Caco-2 (cell line): ENCODE results near the gene DGKA. TPM values are rescaled to one million over a fixed set of nuclear protein-coding genes. Genes with fewer than 3 reads are reported as not detected.
"Not testable (repeated sequence)": the region's sequence is repeated elsewhere in the genome, so short reads cannot be mapped to it uniquely, and the experiment has no call there.

Experiments
- BruUV-seq: library from RNA; stranded (reverse); fragments of 400-500 nt; replicated peaks from 2 replicates; lab custom pipeline; 2021; lab: Mats Ljungman, UMichigan
- CTCF ChIA-PET: fragments of 300-600 bp; sonication (Branson Sonifier 250); formaldehyde crosslinking; loops from one replicate; lab custom pipeline; 2022; ENCODE audit warnings: antibody characterized with exemption; lab: Charles Lee
- POLR2A ChIA-PET: fragments of 300-600 bp; sonication (Branson Sonifier 250); formaldehyde crosslinking; loops from one replicate; lab custom pipeline; 2022; ENCODE audit warnings: antibody characterized with exemption; lab: Charles Lee
- DNase-seq, 2 experiments: peaks; one replicate each; pipeline versions ENCODE4 v3.0.0 to v3.0.0-alpha.2; 2020 to 2022
- H3K27me3 ChIP-seq: replicated peaks from 2 replicates; pipeline ENCODE4 v1.6.0; 2011; ENCODE audit warnings: low read length; ENCODE audit not compliant: control insufficient read depth, insufficient read depth
- H3K36me3 ChIP-seq: 2 replicates; pipeline ENCODE4 v1.5.1; 2011; ENCODE audit warnings: low read length; ENCODE audit not compliant: control insufficient read depth, insufficient read depth
- H3K4me1 ChIP-seq: fragments of 250-450 bp; sonication (Bioruptor Pico); 2 replicates; pipeline ENCODE4 v1.5.1; 2020; ENCODE audit warnings: mild to moderate bottlenecking
- H3K4me3 ChIP-seq: 2 replicates; pipeline ENCODE4 v1.5.1; 2011; ENCODE audit warnings: low read depth, mild to moderate bottlenecking, control low read depth, low read length
- H3K9me3 ChIP-seq: fragments of 250-450 bp; sonication (Bioruptor Pico); 2 replicates; pipeline ENCODE4 v1.5.1; 2020; ENCODE audit warnings: mild to moderate bottlenecking, moderate library complexity
- H3K27ac Mint-ChIP-seq: one replicate; pipeline ENCODE4 v1.8.0; 2022; ENCODE audit warnings: mixed read lengths; ENCODE audit not compliant: unreplicated experiment
- H3K27me3 Mint-ChIP-seq: one replicate; pipeline ENCODE4 v1.8.0; 2022; ENCODE audit warnings: mixed read lengths; ENCODE audit not compliant: insufficient read depth, unreplicated experiment
- H3K36me3 Mint-ChIP-seq: one replicate; pipeline ENCODE4 v1.8.0; 2022; ENCODE audit warnings: mild to moderate bottlenecking, mixed read lengths; ENCODE audit not compliant: insufficient read depth, unreplicated experiment
- H3K4me1 Mint-ChIP-seq: one replicate; pipeline ENCODE4 v1.8.0; 2022; ENCODE audit warnings: low read depth, mixed read lengths; ENCODE audit not compliant: unreplicated experiment
- H3K4me3 Mint-ChIP-seq: one replicate; pipeline ENCODE4 v1.8.0; 2022; ENCODE audit warnings: mild to moderate bottlenecking, moderate library complexity, mixed read lengths; ENCODE audit not compliant: unreplicated experiment
- H3K9me3 Mint-ChIP-seq: one replicate; pipeline ENCODE4 v1.8.0; 2022; ENCODE audit warnings: mixed read lengths; ENCODE audit not compliant: unreplicated experiment
- CTCF ChIP-seq, 2 experiments: fragments of 200-600 bp in 1 of 2; IDR thresholded peaks; 1 replicate in 1 of 2; 2 replicates in 1 of 2; pipeline versions ENCODE4 v1.5.1 to v1.8.0; 2011 to 2022; ENCODE audit warnings: antibody characterized with exemption in 1 of 2, control low read depth in 1 of 2, inconsistent platforms in 1 of 2, low read depth in 1 of 2, low read length in 1 of 2, mild to moderate bottlenecking in 1 of 2, moderate library complexity in 1 of 2; ENCODE audit not compliant: insufficient read depth in 1 of 2, severe bottlenecking in 1 of 2, unreplicated experiment in 1 of 2
- intact Hi-C: fragments of 100-400 bp; cut with micrococcal nuclease; formaldehyde crosslinking; loops from one replicate; pipeline ENCODE4 v1.10.0; 2022; ENCODE audit not compliant: unreplicated experiment
- total RNA-seq: library from RNA; stranded (reverse); gene quantifications from 2 replicates; pipeline ENCODE4 v1.2.3, GENCODE V29; 2022

Gene DGKA
- total RNA-seq, 1 experiment from 2014 or later = 22.2 TPM

- H3K27me3 Mint-ChIP-seq = no peaks in the 10 kb centered on the region
- peak in 1 of 2 experiments; percentile 59 for DNase-seq
- no peak for TF ChIP-seq CTCF (IDR thresholded peaks at IDR 0.05; ENCODE audit: insufficient read depth in 1 of 2, low read depth in 1 of 2, low read length in 1 of 2, severe bottlenecking in 1 of 2, unreplicated experiment in 1 of 2)
- no peaks in the 10 kb centered on the region for H3K27me3 ChIP-seq
- no peak overlapping the region for H3K4me3 ChIP-seq
- peak overlapping the region; percentile 58 for H3K27ac Mint-ChIP-seq
- peaks cover 54% of the 10 kb centered on the region for H3K36me3 Mint-ChIP-seq
- H3K4me1 ChIP-seq = peaks cover 26% of the 10 kb centered on the region
- ChIA-PET CTCF (interaction anchor here (0.5 to 1.0 kb wide), 2 partner anchors 28 to 76 kb away, joined by 3 to 4 read pairs; no protein-coding TSS in a partner anchor), POLR2A (interaction anchor here (0.6 kb wide), 1 partner anchor 15 kb away, joined by 5 read pairs; no protein-coding TSS in a partner anchor)
- no peaks in the 10 kb centered on the region for H3K9me3 Mint-ChIP-seq
- H3K9me3 ChIP-seq = no peaks in the 10 kb centered on the region
- peaks cover 27% of the 10 kb centered on the region for H3K4me1 Mint-ChIP-seq
- BruUV-seq = no TSS peak
- H3K36me3 ChIP-seq = peaks cover 6% of the 10 kb centered on the region
- intact Hi-C loops = loop anchor here (1.0 kb wide), 2 partner anchors 9 to 28 kb away; no protein-coding TSS in a partner anchor
- H3K4me3 Mint-ChIP-seq = peak overlapping the region; percentile 7
Measured at GRCh38 chr12:56001487-56002100, 70.6 kb downstream of the DGKA start.

GRCh38 chr12:56003376-56003775 lies 72.4 kb downstream of the DGKA start:
- H3K27me3 Mint-ChIP-seq, BruUV-seq, intact Hi-C loops, POLR2A ChIA-PET, H3K27me3 ChIP-seq, CTCF ChIA-PET, H3K4me3 ChIP-seq, H3K4me3 Mint-ChIP-seq, H3K9me3 ChIP-seq, H3K9me3 Mint-ChIP-seq, H3K36me3 ChIP-seq, DNase-seq, H3K27ac Mint-ChIP-seq: not testable (repeated sequence)
- H3K36me3 Mint-ChIP-seq = peaks cover 50% of the 10 kb centered on the region
- H3K4me1 Mint-ChIP-seq = peaks cover 39% of the 10 kb centered on the region
- peaks cover 33% of the 10 kb centered on the region for H3K4me1 ChIP-seq

Other genes starting within 250 kb of the DGKA start
- gene ITGA7, start 223.3 kb upstream of the DGKA start, total RNA-seq = 46.1 and 47.0 TPM in 2 replicates
- gene BLOC1S1, start 215.1 kb upstream of the DGKA start, total RNA-seq = 59.4 and 73.7 TPM in 2 replicates
- 6.0 and 9.7 TPM in 2 replicates for gene RDH5, start 210.8 kb upstream of the DGKA start, total RNA-seq
- 947 and 983 TPM in 2 replicates for gene CD63, start 202.2 kb upstream of the DGKA start, total RNA-seq
- 11.0 and 13.3 TPM in 2 replicates for gene GDF11, start 188.0 kb upstream of the DGKA start, total RNA-seq
- 70.9 and 77.6 TPM in 2 replicates for gene SARNP, start 113.4 kb upstream of the DGKA start, total RNA-seq
- gene ORMDL2, start 113.1 kb upstream of the DGKA start, total RNA-seq = 44.0 and 48.3 TPM in 2 replicates
- 21.1 and 24.5 TPM in 2 replicates for gene DNAJC14, start 101.6 kb upstream of the DGKA start, total RNA-seq
- 1.9 and 2.2 TPM in 2 replicates for gene MMP19, start 88.2 kb upstream of the DGKA start, total RNA-seq
- gene PYM1, start 3.3 kb upstream of the DGKA start, total RNA-seq = 39.3 and 47.2 TPM in 2 replicates
- gene PMEL, start 34.9 kb downstream of the DGKA start, total RNA-seq = 7.8 and 9.7 TPM in 2 replicates
- gene CDK2, start 35.7 kb downstream of the DGKA start, total RNA-seq = 103 and 110 TPM in 2 replicates
- 98.4 and 107 TPM in 2 replicates for gene RAB5B, start 42.9 kb downstream of the DGKA start, total RNA-seq
- gene SUOX, start 66.1 kb downstream of the DGKA start, total RNA-seq = 37.9 and 40.8 TPM in 2 replicates
- gene IKZF4, start 89.9 kb downstream of the DGKA start, total RNA-seq = 15.6 and 15.7 TPM in 2 replicates
- gene RPS26, start 110.8 kb downstream of the DGKA start, total RNA-seq = 50.2 and 60.4 TPM in 2 replicates
- 101 and 109 TPM in 2 replicates for gene ERBB3, start 149.0 kb downstream of the DGKA start, total RNA-seq
- 178 and 190 TPM in 2 replicates for gene PA2G4, start 173.4 kb downstream of the DGKA start, total RNA-seq
- 3,009 and 3,051 TPM in 2 replicates for gene RPL41, start 185.5 kb downstream of the DGKA start, total RNA-seq
- gene ZC3H10, start 187.1 kb downstream of the DGKA start, total RNA-seq = 3.5 and 4.4 TPM in 2 replicates
- gene ESYT1, start 197.1 kb downstream of the DGKA start, total RNA-seq = 70.4 and 79.0 TPM in 2 replicates
- 40.5 and 44.8 TPM in 2 replicates for gene MYL6B, start 221.4 kb downstream of the DGKA start, total RNA-seq
- 960 and 1,174 TPM in 2 replicates for gene MYL6, start 227.2 kb downstream of the DGKA start, total RNA-seq